Measurements from ENCODE around the gene WDR37.

The WDR37 gene

GRCh38 chr10:1074052-1074747 is 18.0 kb downstream of the WDR37 start:
- no peak for DNase-seq

- no peak for DNase-seq
These were observed 18.6 kb downstream of the WDR37 start for GRCh38 chr10:1074748-1075308.

DNA sequence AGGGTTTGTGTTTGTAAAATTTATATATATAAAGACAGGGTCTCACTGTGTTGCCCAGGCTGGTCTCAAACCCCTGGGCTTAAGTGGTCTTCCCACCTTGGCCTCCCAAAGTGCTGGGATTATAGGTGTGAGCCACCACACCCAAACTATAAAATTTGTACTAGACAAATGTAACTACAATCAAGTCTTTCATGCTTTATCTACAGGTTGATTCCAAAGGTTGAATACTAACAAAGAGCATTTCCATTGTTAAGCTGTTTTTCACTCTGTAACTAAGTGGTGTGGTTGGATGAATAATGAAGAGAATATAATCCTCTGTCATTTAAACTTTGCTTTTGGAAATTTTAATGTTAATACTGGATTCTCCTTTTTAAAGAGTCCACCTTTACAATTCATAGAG is 22.5 kb downstream of the WDR37 start:
- DNase-seq = no peak

- DNase-seq = no peak
These were observed 27.4 kb downstream of the WDR37 start for GRCh38 chr10:1083581-1083980.

DNA sequence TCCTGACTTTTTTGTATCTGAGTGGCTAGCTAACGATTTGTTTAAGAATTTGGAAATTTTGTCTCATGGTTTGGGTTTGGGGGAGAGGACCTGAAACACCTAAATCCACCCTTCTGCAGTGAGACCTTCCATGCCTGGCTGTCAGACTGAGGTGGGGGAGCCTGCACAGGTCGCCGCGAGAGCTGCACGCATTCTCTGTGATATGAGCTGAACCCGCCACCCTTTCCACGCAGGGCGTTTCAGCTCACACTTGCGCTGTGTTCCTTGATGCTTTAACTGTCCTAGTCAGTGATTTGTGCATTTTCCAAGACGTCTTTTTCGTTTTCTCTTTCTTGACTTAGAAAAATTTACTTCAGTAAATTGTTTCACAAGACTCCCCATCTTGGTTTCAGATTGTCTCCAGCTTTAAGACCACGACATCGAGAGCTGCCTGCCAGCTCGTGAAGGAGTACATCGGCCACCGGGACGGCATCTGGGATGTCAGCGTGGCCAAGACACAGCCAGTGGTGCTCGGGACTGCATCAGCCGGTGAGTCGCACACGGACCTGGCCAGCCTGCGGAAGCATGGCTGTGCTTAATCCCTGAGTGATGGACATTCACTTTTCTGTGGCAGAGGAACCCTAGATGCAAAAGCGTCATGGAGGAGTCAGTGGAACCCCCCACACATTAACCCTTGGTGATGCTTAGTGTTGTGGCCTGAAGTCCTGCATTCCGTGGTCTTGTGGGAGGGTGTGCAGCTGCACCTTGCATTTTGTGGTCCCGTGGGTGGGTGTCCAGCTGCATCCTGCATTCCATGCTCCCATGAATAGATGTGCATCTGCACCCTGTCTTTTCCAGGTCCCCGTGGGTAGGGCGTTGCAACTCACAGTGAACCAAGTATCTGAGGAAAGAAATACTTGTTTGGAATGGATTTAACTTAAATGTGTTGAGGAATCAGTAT is 28.1 kb downstream of the WDR37 start:
- DNase-seq = no peak

DNA sequence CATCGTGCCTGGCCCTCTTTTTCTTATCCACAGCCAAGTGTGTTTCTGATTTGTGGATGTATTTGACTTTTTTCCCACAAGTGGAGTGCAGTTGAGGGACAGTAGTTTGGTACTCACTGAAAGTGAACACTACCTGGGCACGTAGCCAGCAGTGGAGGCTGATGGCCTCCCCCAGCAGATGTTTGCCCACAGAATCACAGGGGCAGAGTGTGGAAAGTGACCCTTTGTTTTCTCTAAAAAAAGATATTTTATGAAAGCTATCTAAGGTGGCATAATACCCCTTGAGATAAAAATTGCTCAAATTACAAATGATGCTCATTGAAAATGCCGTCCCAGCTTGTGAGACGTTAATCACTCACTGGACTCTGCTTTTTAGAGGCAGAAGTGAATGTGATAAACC is 29.1 kb downstream of the WDR37 start:
- no peak for DNase-seq

DNA sequence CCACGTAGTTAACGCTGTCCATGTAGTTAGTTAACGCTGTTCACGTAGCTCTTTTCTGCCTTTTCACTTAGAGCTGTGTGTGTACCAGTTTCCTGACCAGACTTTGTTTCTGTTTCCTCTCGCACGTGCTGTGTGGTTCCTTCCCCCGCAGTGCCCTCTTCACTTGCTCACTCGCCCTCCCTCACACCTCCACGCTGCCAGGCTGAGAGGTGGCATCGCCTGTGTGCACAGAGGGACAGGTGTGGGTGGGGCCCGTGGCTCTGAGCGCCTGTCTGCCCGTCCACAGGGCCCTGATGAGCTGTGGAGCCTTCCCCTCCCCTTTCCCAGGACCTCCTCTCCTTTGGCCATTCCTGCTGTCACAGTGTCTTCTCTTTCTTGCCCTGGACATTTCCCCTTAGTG is 30.6 kb downstream of the WDR37 start:
- no peak for DNase-seq

GRCh38 chr10:1089017-1089689 is 33.0 kb downstream of the WDR37 start:
- no peak for DNase-seq

DNA sequence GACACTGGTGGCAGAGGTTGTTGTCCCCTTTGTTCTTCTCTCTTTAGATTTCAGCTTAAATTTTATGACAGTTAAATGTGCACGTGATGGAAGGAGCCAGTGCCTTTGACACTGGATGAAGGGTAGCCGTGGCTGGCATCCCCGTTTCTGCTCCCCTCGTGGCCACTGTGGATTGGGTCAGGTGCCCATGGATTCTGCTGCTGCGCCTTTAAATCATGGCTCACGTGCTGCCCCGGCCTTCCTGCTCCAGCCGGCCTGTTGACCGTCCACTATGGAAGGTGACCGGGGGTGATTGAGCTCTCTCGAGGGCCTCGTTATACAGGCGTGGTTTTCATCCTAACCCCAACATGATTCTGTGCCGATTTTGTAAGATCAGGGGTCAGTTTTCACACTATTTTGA is 34.5 kb downstream of the WDR37 start:
- DNase-seq = no peak

GRCh38 chr10:1093696-1094095 is 37.5 kb downstream of the WDR37 start:
- no peak for DNase-seq

DNA sequence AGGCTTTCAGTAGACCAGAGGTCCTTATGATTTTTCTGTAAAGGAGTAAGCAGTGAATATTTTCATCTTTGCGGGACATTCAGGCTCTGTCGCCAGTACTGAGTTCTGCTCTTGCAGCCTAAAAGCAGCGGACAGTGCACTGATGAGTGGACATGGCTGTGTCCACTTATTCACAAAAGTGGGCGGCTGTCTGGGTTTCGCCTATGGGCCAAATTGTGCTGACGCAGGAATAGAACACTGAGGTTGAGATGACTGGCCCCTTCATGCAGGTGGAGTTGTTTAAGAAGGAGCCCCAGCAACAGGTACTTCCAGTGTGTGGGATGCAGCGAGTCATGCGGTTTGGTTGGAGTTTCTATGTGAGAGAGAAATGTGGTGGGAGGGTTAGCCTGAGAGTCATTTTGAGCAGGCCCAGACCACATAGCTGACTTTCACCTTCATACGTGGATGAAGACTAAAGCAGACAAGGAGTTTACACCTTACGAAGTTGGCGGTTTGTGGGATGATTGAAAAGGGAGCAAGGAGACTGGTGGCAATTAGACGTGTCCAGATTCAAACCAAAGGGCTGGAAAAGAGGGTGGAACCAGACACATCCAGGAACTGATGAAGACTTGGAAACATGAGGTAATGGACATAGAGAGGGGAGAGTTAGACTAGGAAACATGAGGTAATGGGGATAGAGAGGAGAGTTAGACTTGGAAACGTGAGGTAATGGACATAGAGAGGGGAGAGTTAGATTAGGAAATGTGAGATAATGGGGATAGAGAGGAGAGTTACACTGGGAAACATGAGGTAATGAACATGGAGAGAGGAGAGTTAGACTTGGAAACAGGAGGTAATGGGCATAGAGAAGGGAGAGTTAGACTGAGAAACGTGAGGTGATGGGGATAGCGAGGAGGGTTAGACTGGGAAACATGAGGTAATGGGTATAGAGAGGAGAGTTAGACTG is 38.2 kb downstream of the WDR37 start:
- DNase-seq = no peak

DNA sequence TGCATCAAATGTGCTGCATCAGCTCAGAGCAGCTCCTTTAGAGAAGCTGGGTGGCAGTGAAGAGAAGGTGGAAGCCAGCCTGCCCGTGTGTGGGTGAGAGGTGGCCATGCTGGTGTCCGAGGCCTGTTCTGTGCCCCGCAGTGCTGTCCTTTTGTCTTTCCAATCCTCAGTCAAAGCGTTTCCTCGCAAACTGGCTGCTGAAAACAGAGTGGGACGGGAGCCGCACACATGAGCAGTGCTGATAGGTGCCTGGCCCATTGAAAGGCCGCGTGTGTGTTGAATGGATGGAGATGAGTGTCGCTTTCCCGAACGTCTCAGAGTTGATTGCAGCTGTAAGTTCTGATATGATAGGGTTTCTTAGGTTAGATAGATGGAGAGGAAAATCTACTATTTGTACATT is 39.3 kb downstream of the WDR37 start:
- DNase-seq = no peak

GRCh38 chr10:1096287-1096889 is 40.2 kb downstream of the WDR37 start:
- no peak for DNase-seq

DNA sequence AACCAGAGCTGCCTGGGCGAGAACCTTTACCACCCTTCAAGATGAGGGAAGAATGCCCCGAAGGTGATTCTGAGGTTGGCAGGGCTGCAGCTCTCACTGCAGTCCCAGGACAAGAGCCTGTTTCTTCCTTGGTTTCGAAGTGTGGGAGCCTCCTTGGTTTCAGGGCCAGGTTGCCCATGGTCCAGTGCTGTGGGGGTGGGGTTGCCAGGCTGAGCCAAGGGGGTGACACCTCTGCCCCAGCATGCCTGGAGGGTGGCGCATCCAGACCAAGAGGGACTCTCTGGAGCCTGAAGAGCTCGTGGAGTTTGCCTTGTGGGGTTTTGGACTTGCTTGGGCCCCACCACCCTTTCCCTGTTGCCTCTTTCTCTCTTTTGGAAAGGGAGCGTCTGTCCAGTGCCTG is 41.3 kb downstream of the WDR37 start:
- DNase-seq = no peak

DNA sequence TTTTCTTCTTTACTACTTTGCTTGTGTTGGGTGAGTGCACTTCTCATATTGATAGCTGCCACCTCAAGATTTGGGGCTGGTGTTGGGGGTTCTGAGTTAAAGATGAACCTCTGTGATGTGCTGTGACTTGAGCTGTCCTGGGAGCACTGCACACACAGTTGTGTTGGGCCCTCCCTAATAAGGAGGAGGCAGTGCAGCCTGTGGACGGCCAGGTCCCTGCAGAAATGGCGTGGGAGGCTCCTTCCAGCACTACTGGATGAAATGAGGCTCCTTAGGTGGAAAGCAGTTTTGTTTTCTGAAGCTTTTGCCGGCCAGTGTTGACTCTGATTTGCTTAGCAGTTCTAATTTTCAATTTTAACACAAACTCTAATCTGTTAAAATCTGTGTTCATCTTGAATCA is 44.0 kb downstream of the WDR37 start:
- no peak for DNase-seq

- DNase-seq = no peak
These were observed 44.6 kb downstream of the WDR37 start for GRCh38 chr10:1100691-1101368.

GRCh38 chr10:1101946-1102345 is 45.8 kb downstream of the WDR37 start:
- DNase-seq = no peak

DNA sequence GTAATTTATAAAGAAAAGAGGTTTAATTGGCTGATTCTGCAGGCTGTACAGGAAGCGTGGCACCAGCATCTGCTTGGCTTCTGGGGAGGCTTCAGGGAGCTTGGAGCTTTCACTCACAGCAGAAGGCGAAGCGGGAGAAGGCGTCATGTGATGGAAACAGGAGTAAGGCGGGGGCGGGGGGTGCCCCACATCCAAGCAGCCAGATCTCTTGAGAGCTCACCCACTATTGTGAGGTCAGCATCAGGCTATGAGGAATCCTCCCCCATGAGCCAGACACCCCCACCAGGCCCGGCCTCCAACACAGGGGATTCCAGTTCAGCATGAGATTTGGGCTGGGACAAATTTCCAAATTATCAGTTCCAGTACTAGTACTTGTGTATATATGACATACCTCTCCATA is 46.2 kb downstream of the WDR37 start:
- no peak for DNase-seq

DNA sequence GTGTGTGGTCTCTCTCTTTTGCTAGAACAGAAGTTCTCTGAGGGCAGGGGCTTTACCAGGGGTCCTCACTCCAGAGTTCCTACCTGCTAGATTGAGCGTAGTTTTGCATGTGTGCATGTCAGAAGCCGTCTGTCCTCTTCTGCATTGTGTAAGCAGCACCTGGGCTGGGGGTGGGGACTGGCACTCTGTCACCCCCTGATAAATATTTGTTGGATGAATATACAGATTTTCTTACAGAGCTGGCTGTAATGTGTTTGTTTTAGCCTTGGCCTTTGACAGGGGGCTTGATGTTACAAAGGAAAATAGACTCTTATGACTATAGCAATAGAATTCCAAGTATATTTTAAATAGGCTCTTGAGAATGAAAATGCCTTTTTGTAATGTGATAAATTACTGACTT is 46.6 kb downstream of the WDR37 start:
- DNase-seq = peak; percentile 36

GRCh38 chr10:1103551-1103950 is 47.4 kb downstream of the WDR37 start:
- DNase-seq = no peak

GRCh38 chr10:1104971-1105370 is 48.8 kb downstream of the WDR37 start:
- DNase-seq = no peak
